SK-MEL-5 (cell line): ENCODE measurements around the gene PVRIG. TPM values are rescaled to one million over a fixed set of nuclear protein-coding genes. Genes with fewer than 3 reads are reported as not detected.
"Not testable (repeated sequence)": the region's sequence is repeated elsewhere in the genome, so short reads cannot be mapped to it uniquely, and the experiment has no call there.

Experiments used
- DNase-seq: peaks from one replicate; pipeline ENCODE4 v3.0.0-alpha.2; 2016; ENCODE audit warnings: low read depth, low spot score
- in situ Hi-C: cut with HindIII; loops from 2 replicates; pipeline ENCODE4 v1.10.0; 2016; ENCODE audit warnings: low sequenced_read_pairs, high pct_unique_total_duplicates, low pct_unique_long_range_greater_than_20kb
- total RNA-seq: library from RNA; depleted of rRNA; stranded (reverse); fragments of >200 nt; shearing (Covaris generic); gene quantifications from 2 replicates; pipeline ENCODE4 v1.2.3, GENCODE V29; 2014

The PVRIG gene
- total RNA-seq, 1 experiment from 2014 or later: not detected

- in situ Hi-C loops: no loop called here
- peak; percentile 85 for DNase-seq
Measured at GRCh38 chr7:100190048-100190711, 29.6 kb upstream of the PVRIG start.

GRCh38 chr7:100191775-100192174 lies 28.0 kb upstream of the PVRIG start:
- in situ Hi-C loops: no loop called here
- no peak for DNase-seq

- DNase-seq, in situ Hi-C loops: not testable (repeated sequence)
Measured at GRCh38 chr7:100192281-100192862, 27.4 kb upstream of the PVRIG start.

DNA sequence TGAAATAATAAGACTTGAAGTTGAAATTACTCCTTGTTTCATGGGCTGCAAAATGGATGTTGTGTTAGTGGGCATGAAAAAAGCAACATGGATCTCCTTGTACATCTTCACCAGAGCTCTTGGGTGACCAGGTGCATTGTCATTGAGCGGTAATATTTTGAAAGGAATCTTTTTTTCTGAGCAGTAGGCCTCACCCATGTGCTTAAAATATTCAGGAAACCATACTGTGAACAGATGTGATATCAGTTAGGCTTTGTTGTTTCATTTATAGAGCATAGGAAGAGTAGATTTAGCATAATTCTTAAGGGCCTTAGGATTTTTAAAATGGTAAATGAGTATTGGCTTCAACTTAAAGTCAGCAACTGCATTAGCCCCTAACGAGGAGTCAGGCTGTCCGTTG lies 26.8 kb upstream of the PVRIG start:
- DNase-seq: no peak
- in situ Hi-C loops: no loop called here

DNA sequence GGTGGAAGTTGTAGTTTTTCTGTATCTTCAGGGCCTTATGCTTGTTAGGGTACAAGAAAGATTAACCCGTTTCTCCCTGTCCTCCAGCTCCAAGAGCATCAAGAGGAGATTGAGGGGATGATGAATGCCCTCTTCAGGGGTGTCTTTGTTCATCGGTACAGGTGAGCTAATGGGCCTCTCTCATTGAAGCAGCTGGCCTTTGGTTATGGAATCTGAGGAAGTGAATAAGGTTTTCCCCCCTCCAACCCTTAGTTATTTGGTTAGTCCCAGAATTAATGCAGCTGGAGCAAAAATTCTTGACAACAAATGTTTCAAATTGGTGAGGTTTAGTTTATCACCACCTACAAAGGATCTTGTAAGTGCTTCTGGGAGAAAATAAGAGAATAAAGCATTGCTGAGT lies 24.5 kb upstream of the PVRIG start:
- no peak for DNase-seq
- in situ Hi-C loops: no loop called here

GRCh38 chr7:100195901-100196322 lies 23.8 kb upstream of the PVRIG start:
- in situ Hi-C loops, DNase-seq: not testable (repeated sequence)

DNA sequence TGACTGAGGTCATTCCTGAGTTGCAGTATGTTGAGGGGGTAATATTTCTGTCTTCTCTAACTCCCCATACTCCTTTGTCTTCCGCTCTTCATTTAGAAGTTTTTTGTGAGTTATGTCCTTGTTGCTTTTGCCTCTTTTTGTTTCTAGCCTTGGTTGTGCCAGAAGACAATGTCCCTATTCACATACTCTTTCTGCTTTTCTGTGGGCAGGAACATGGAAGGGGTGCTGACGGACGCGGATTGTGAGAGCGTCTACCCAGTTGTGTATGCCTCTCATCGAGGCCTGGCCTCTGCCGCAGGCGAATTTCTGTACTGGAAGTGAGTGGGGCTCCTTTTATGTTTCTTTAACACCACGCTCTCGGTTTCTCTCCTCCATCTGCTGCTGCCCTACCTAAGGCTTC lies 21.5 kb upstream of the PVRIG start:
- DNase-seq: peak; percentile 44
- in situ Hi-C loops: no loop called here

DNA sequence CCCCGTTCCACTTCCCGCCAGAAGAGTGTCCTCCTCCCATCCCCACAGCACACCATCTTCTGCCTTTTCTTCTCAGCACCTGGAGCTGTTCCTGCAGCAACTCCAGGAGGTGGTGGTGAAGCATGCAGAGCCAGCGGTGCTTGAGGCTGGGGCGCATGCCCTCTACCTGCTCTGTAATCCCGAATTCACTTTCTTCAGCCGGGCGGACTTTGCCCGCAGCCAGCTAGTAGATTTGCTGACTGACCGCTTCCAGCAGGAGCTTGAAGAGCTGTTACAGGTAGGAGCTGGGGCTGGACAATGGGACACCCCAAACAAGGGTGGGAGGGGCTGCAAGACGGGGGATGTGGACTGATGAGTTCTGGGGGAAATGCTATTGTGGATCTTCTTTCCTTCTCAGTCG lies 19.1 kb upstream of the PVRIG start:
- in situ Hi-C loops: no loop called here
- no peak for DNase-seq

GRCh38 chr7:100204454-100204853 lies 15.3 kb upstream of the PVRIG start:
- no peak for DNase-seq
- in situ Hi-C loops: no loop called here

DNA sequence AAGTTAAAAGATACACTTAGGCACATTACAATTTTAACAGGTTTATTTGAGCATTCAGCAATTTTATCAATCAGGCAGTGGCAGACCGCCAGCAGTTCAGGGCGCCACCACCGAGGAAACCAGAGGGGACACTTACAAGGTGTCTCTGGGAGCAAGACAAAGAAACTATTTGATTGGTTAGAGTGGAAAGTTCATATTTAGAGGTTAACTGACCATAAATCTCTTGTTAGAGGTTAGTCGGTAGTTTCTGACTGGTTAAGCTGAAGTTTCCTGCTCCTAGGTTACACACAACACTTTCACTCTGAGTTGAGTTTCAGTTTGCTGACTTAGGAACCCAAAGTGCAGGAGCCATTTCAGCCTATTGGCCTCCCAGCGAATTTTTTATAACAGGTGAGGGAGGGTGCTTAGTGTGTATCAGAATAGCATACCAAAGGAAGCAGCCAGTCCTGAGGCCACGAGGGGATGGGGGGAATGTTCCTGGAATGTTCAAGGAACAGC lies 10.8 kb upstream of the PVRIG start:
- DNase-seq: no peak
- in situ Hi-C loops: no loop called here

DNA sequence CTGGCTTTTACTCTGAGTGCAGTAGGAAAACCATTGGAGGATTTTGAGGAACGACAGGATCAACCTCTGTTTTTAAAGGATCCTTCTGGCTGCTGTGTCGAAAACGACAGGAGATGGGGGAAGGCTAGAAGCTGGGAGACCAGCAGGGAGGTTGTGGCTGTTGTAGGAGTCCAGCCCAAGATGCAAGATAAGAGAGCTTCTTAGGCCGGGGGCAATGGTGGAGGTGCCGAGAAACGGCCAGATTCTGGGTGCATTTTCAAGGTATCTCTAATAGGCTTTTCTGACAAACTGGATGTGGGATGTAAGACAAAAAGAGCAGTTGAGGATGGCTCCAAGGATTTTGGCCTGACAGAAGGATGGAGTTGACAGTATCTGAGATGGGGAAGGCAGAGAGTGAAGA lies 10.3 kb upstream of the PVRIG start:
- DNase-seq: no peak
- in situ Hi-C loops: no loop called here

DNA sequence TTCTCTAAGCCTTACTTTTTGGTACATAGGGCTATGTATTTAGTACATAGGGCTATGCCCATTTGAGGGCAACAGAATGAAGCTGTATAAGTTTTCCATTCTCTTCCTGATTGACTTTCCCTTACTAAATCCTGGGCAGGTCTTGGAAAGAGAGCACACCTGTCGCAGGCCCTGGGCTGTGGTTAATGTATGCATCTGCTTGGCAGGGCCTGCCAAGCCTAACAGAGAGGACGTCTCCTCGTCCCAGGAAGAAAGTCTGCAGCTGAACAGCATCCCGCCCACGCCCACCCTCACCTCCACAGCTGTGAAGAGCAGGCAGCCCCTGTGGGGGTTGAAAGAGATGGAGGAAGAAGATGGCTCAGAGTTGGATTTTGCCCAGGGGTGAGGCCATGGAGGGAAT lies 8.9 kb upstream of the PVRIG start:
- no peak for DNase-seq
- in situ Hi-C loops: no loop called here

- in situ Hi-C loops: no loop called here
- DNase-seq: no peak
Measured at GRCh38 chr7:100211342-100211780, 8.4 kb upstream of the PVRIG start.

GRCh38 chr7:100212631-100213286 lies 7.0 kb upstream of the PVRIG start:
- DNase-seq: no peak
- in situ Hi-C loops: no loop called here

- DNase-seq: no peak
- in situ Hi-C loops: no loop called here
Measured at GRCh38 chr7:100213672-100214071, 6.1 kb upstream of the PVRIG start.

- in situ Hi-C loops, DNase-seq: not testable (repeated sequence)
Measured at GRCh38 chr7:100214356-100214755, 5.4 kb upstream of the PVRIG start.

DNA sequence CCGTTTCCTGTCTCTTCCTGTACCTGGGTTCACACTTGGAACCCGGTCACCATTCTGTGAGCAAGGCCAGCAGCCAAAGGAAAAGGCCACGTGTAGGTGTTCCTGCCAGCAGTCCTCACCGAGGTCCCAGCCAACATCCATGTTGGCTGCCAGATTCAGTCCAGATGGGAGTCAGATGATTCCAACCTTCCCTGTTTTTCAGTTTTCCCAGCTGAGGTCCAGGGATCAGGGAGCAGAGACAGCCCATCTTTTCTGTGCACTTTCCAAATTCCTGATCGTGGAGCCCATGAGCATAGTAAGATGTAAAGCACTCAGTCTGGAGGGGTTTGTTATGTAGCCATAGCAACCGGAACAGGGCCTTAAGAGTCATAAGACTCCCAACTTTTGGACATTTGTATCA lies 3.9 kb upstream of the PVRIG start:
- in situ Hi-C loops: no loop called here
- DNase-seq: no peak

DNA sequence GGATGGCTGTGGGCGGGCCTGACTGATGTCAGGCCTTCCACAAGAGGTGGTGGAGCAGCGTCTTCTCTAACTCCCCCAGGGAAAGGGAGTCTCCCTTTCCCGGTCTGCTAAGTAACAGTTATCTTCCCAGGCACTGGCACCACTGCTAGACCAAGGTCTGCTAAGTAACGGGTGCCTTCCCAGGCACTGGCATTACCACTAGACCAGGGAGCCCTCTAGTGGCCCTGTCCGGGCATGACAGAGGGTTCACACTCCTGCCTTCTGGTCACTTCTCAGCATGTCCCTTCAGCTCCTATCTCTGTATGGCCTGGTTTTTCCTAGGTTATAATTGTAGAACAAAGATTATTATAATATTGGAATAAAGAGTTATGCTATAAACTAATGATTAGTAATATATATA lies 1.8 kb upstream of the PVRIG start:
- DNase-seq: peak; percentile 71
- in situ Hi-C loops: not testable (repeated sequence)

DNA sequence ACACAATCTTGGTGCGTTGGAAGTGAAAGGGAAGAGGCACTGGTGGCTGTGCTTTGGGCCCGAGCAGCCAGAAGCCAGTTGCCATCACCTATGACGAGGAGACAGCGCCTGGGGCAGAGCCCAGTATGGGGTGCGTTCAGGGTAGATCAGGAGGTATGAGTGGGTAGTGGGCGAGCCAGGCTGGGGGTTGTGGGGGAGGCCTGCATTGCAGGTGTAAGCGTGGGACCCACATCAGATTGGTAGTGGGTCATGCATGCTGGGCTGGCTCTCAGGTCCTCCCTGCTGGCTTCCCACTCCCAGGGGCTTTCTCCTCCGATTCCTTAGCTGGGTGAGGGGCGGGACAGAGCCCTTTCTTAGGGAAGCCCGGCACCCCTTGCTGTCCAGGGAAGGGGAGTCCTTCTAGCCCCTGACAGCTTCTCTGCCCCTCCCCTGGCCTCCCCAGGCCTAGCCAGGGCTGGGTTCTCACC lies 445 bp upstream of the PVRIG start:
- in situ Hi-C loops: no loop called here
- no peak for DNase-seq
